Stimulated activated CD8-positive, alpha-beta memory T cell treated with anti-CD3 and anti-CD28 coated beads, Interleukin-2, amount 100 ng/mL, for 48 hours (primary cell): ENCODE data around the gene ZNF653.

Experiments used
- DNase-seq, 2 donors: peaks; one replicate each; pipeline ENCODE4 v3.0.0-alpha.2; 2020; ENCODE audit warnings: low read depth in 2 of 2

Gene ZNF653

GRCh38 chr19:11519138-11519537 is 13.5 kb upstream of the ZNF653 start:
- DNase-seq, result no peak

- DNase-seq, result no peak
Observed at GRCh38 chr19:11513946-11514345, 8.3 kb upstream of the ZNF653 start.

DNA sequence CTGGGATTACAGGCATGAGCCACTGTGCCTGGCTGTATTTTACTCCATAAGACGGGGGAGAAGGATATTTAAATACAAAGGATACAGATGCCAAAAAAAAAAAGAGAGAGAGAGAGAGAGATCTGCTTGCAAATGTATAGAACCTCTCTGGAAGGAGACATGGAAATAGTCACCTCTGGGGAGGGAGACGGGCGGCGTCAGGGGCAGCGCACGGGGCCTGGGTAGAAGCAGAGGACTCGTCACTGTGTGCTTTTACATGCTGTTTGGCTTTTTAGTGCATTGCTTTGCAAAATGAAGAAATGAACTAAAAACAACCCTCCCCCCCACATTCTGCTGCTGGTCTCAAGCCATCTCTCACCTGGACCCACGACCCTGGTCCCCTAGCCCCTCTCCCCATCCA is 4.8 kb upstream of the ZNF653 start:
- no peak for DNase-seq

GRCh38 chr19:11507370-11508078 is 1.9 kb upstream of the ZNF653 start:
- no peak for DNase-seq

GRCh38 chr19:11506967-11507366 is 1.3 kb upstream of the ZNF653 start:
- no peak for DNase-seq

- DNase-seq, result peak in 1 of 2 donors; percentile 20
Observed at GRCh38 chr19:11506101-11506555, 489 bp upstream of the ZNF653 start.

DNA sequence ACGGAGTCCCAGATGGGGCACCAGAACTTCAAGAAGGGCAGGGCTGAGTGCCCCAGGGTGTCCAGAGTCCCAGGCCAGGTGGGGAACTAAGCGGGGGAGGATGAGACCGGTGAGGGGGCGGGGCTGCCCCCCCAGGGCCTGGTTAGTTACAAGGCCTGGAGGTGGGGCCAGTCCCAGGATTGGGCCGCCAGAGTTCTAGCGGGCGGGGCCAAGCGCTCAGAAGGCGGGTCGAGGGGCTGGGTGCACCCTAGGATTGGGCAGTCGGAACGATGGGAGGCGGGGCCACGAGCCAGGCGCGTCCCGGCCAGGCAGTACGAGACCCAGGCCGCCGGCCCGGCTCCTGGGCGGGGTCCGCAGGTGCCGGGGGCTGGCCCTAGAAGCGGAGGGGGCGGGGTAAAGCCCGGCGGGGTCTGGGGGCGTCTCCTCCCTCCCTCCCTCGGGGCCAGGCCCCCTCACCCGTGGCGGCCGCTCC is 571 bp downstream of the ZNF653 start:
- DNase-seq, result peak; percentile 97 to 98

- DNase-seq, result no peak
Observed at GRCh38 chr19:11504502-11505031, 1.1 kb downstream of the ZNF653 start.

- DNase-seq, result no peak
Observed at GRCh38 chr19:11499890-11500420, 5.7 kb downstream of the ZNF653 start.

- no peak for DNase-seq
Observed at GRCh38 chr19:11499220-11499726, 6.4 kb downstream of the ZNF653 start.

GRCh38 chr19:11496391-11497163 is 9.1 kb downstream of the ZNF653 start:
- peak; percentile 54 to 65 for DNase-seq

GRCh38 chr19:11495885-11496284 is 9.8 kb downstream of the ZNF653 start:
- DNase-seq, result no peak

- DNase-seq, result no peak
Observed at GRCh38 chr19:11495481-11495880, 10.2 kb downstream of the ZNF653 start.

GRCh38 chr19:11494634-11495285 is 10.9 kb downstream of the ZNF653 start:
- no peak for DNase-seq

GRCh38 chr19:11489378-11489777 is 16.3 kb downstream of the ZNF653 start:
- DNase-seq, result no peak

GRCh38 chr19:11486661-11487503 is 18.8 kb downstream of the ZNF653 start:
- DNase-seq, result no peak

- DNase-seq, result no peak
Observed at GRCh38 chr19:11485245-11485837, 20.3 kb downstream of the ZNF653 start.

DNA sequence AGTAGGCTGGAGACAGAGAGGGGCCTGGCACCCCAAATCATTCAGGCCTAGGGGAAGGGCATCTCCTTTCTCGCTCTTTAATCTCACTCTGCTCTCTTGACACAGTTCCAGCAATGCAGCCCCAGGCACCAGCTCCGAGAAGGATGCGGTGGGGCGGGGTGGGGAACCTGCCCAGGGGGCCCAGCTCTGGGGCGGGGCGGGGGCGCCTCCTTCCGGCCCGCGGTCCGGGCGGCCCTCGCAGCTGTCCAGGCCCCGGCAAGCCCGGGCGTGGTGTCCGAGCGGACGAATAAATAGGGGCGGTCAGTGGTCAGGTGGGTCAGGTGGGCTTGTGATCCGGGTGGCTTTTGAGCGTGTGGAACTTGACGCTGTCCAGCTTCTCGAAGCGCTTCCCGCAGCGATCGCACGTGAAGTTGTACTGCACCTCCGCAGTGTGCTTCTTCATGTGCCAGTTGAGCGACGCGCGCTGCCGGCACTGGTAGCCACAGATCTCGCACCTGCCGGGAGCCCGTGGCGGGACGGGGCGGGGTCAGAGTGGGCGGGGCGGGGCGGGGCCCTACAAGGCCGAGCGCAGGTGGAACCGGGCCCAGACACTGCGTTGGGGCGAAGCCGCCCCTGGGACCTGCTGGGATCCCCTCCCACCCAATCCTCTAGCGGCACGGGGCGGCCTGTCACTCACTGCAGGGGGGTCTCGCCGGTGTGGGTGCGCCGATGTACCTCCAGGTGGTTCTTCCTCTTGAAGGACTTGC is 22.1 kb downstream of the ZNF653 start:
- no peak for DNase-seq

- peak; percentile 82 to 86 for DNase-seq
Observed at GRCh38 chr19:11482384-11483050, 23.1 kb downstream of the ZNF653 start.
